PC-3 (cell line): ENCODE measurements around the gene NINL. TPM values are rescaled to one million over a fixed set of nuclear protein-coding genes. Genes with fewer than 3 reads are reported as not detected.

Experiments
- ATAC-seq: fragments of 200-7000 bp; cut with Tn5 transposase; 2 replicates; pipeline ENCODE4 v1.9.1; 2020; ENCODE audit warnings: mild to moderate bottlenecking, moderate library complexity
- BruUV-seq: library from RNA; stranded (reverse); fragments of 400-500 nt; replicated peaks from 2 replicates; lab custom pipeline; 2021; lab: Mats Ljungman, UMichigan
- CTCF ChIA-PET: fragments of 300-600 bp; sonication (Branson Sonifier 250); formaldehyde crosslinking; loops from one replicate; lab custom pipeline; 2022; ENCODE audit warnings: antibody characterized with exemption; lab: Charles Lee
- POLR2A ChIA-PET: fragments of 300-600 bp; sonication (Branson Sonifier 250); formaldehyde crosslinking; loops from one replicate; lab custom pipeline; 2022; ENCODE audit warnings: antibody characterized with exemption; ENCODE audit not compliant: unreplicated experiment; lab: Charles Lee
- DNase-seq: peaks from one replicate; pipeline ENCODE4 v3.0.0-alpha.2; 2015
- H2AFZ ChIP-seq: fragments of 300-600 bp; sonication (generic); 2 replicates; pipeline ENCODE4 v1.6.0; 2016; ENCODE audit warnings: antibody characterized with exemption, low read length
- H3F3A ChIP-seq: fragments of 300-600 bp; sonication (generic); one replicate; pipeline ENCODE4 v1.6.0; 2017; ENCODE audit warnings: antibody characterized with exemption, low read length, control low read depth, mild to moderate bottlenecking; ENCODE audit not compliant: unreplicated experiment
- H3K27ac ChIP-seq: fragments of 300-600 bp; sonication (generic); 2 replicates; pipeline ENCODE4 v1.5.1; 2016; ENCODE audit warnings: mild to moderate bottlenecking, low read length
- H3K27me3 ChIP-seq: fragments of 300-600 bp; sonication (generic); 2 replicates; pipeline ENCODE4 v1.6.1; 2016; ENCODE audit warnings: low read length, mixed read lengths
- H3K36me3 ChIP-seq: fragments of 300-600 bp; sonication (generic); 2 replicates; pipeline ENCODE4 v1.6.1; 2016; ENCODE audit warnings: low read depth, mixed run types, low read length, mixed read lengths
- H3K4me1 ChIP-seq: fragments of 300-600 bp; sonication (generic); 2 replicates; pipeline ENCODE4 v1.5.1; 2016; ENCODE audit warnings: low read length; ENCODE audit not compliant: insufficient read depth
- H3K4me2 ChIP-seq: fragments of 300-600 bp; sonication (generic); 2 replicates; pipeline ENCODE4 v1.6.0; 2016; ENCODE audit warnings: low read length
- H3K4me3 ChIP-seq: fragments of 300-600 bp; sonication (generic); 2 replicates; pipeline ENCODE4 v1.5.1; 2016; ENCODE audit warnings: mild to moderate bottlenecking, low read length, mixed read lengths
- H3K79me2 ChIP-seq: fragments of 300-600 bp; sonication (generic); 2 replicates; pipeline ENCODE4 v1.6.1; 2017; ENCODE audit warnings: low read length, mixed read lengths
- H3K9ac ChIP-seq: fragments of 300-600 bp; sonication (generic); 2 replicates; pipeline ENCODE4 v1.6.0; 2016; ENCODE audit warnings: mild to moderate bottlenecking, low read length
- H3K9me2 ChIP-seq: fragments of 300-600 bp; sonication (generic); replicated peaks from 2 replicates; pipeline ENCODE4 v1.6.1; 2016; ENCODE audit warnings: mixed run types, low read length, mixed read lengths
- H3K9me3 ChIP-seq: fragments of 300-600 bp; sonication (generic); 2 replicates; pipeline ENCODE4 v1.6.1; 2016; ENCODE audit warnings: low read length, mixed read lengths
- H4K20me1 ChIP-seq: fragments of 300-600 bp; sonication (generic); 2 replicates; pipeline ENCODE4 v1.6.1; 2016; ENCODE audit warnings: low read length, mixed read lengths
- CTCF ChIP-seq: fragments of 300-600 bp; sonication (generic); conservative IDR thresholded peaks from 2 replicates; pipeline ENCODE4 v1.5.1; 2017; ENCODE audit warnings: antibody characterized with exemption, low read depth, mild to moderate bottlenecking, low read length
- EZH2 ChIP-seq: fragments of 300-600 bp; sonication (generic); IDR thresholded peaks from one replicate; pipeline ENCODE4 v1.6.1; 2017; ENCODE audit warnings: antibody characterized with exemption, mild to moderate bottlenecking, low read length; ENCODE audit not compliant: unreplicated experiment
- EZH2phosphoT487 ChIP-seq: fragments of 300-600 bp; sonication (generic); IDR thresholded peaks from 2 replicates; pipeline ENCODE4 v1.6.1; 2018; ENCODE audit warnings: mild to moderate bottlenecking, antibody characterized with exemption, low read length, borderline replicate concordance
- intact Hi-C: fragments of 100-400 bp; cut with micrococcal nuclease; formaldehyde crosslinking; loops from 2 replicates; pipeline ENCODE4 v1.9.0; 2023
- total RNA-seq: library from RNA; depleted of rRNA; stranded (reverse); fragments of >200 nt; gene quantifications from 2 replicates; pipeline ENCODE4 v1.2.3, GENCODE V29; 2014

NINL gene
- total RNA-seq, 1 experiment from 2014 or later, result 6.5 TPM

DNA sequence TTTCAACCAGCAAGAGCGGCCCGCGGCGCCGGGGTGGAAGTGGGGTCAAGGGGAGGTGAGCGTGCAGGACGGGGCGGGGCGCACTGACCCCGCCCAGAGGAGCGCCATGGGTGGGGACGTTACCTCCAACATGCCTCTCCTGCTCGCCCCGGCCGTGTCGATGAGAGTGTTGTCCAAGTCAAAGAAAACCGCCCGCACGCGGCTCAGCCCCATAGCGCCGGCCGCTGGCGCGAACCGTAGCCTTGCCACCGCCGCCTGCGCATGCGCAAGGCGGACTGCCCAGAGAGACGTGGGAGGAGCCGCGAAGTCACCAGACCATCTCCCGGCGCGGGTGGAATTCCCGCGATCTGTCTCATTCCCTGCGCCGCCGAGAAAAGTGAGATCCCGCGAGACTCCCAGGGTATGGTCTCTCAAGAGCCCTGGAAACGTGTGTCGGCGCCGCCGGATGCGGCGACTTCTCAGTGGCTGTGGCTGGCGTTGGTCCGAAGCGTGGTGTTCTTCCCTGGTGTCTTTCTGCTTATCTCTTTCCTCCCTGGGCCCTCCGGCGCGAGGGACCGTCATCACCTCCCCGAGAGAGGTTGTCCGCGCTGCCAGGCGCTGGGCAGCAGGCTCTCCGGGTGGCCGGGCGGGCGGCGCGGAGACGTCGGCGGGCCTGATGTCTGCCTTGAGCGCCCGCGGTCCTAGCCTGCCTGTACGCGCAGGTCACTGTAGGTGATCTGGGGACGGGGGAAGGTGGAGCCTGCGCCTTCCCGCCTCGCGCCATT lies 38.6 kb upstream of the NINL start, which contains the start of gene NANP:
TSS of gene NANP (minus strand) at position 279 of the 764 bp plus-strand sequence. CDS start at position 213, 66 bp downstream.
- no peaks in the 10 kb centered on the region; the same call in 1 of the 2 replicates for H4K20me1 ChIP-seq
- no peaks in the 10 kb centered on the region for H3K9me3 ChIP-seq
- TF ChIP-seq CTCF (no peak), EZH2phosphoT487 (no peak), EZH2 (no peak)
- H3F3A ChIP-seq, result no peaks in the 10 kb centered on the region
- peak within 1 kb of the TSS; percentile 90 for H3K4me3 ChIP-seq
- H3K9me2 ChIP-seq, result no peaks in the 10 kb centered on the region
- CTCF ChIA-PET, result interaction anchor here (0.6 kb wide), 1 partner anchor 52 kb away, joined by 15 read pairs; no protein-coding TSS in a partner anchor
- DNase-seq (peak; percentile 99), ATAC-seq (peak; percentile 90)
- H3K9ac ChIP-seq, result peak within 1 kb of the TSS; percentile 97
- H3K4me1 ChIP-seq, result peaks cover 18% of the 10 kb centered on the region
- BruUV-seq, result no TSS peak
- intact Hi-C loops, result loop anchor here (1.0 to 2.0 kb wide), 2 partner anchors 73 to 127 kb away; partner anchors contain the start of gene ZNF337
- peak within 1 kb of the TSS; percentile 89 for H3K27ac ChIP-seq
- H3K79me2 ChIP-seq, result peaks cover 67% of the 10 kb centered on the region
- H3K4me2 ChIP-seq, result peak within 1 kb of the TSS; percentile 90
- 0 out of 2 replicates have a peak, but pooled peaks cover 2% of the 10 kb centered on the region for H3K36me3 ChIP-seq
- peak within 1 kb of the TSS; percentile 85 for H2AFZ ChIP-seq
- no peaks in the 10 kb centered on the region for H3K27me3 ChIP-seq
- POLR2A ChIA-PET, result no interaction called here

DNA sequence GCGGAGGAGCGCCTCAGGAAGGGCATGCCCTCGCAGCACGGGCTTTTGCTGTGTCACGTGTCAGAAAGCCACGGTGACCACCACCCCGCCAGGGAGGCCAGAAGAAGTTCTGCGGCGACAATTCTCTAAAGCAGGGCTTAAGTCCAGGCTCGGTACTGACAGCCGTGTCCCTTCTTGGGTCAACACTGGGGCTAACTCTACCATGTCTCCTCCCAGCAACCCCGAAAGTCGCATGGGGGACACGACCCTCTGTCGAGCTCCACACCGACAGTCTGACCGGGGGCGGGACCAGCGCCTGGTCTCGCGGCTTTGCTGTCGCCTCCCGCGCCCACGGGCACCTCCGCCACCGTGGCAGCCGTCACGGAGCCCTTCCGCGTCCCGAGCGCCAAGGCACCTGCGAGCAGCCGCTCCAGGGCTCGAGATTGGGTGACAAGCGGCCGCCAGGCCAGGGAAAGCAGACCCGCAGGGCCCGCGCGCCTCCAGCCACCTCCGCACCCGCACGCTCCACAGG lies 37.9 kb upstream of the NINL start:
- peak; percentile 32 for DNase-seq
- H3K9me2 ChIP-seq, result no peaks in the 10 kb centered on the region

More for the DNA sequence above, 37.9 kb upstream of the NINL start:
- no peaks in the 10 kb centered on the region for H3F3A ChIP-seq
- intact Hi-C loops, result loop anchor here (2.0 kb wide), 1 partner anchor 74 kb away; the partner anchor contains the start of gene ZNF337
- ChIA-PET CTCF (interaction anchor here (1.0 kb wide), 1 partner anchor 153 kb away, joined by 3 read pairs; no protein-coding TSS in a partner anchor), POLR2A (no interaction called here)
- H3K79me2 ChIP-seq, result peaks cover 73% of the 10 kb centered on the region
- peak overlapping the region; percentile 97 for H3K9ac ChIP-seq
- peak; percentile 29 for ATAC-seq
- H2AFZ ChIP-seq, result peak overlapping the region; percentile 85
- H3K36me3 ChIP-seq, result 0 out of 2 replicates have a peak, but pooled peaks cover 2% of the 10 kb centered on the region
- H3K4me2 ChIP-seq, result peak overlapping the region; percentile 90
- peaks cover 18% of the 10 kb centered on the region for H3K4me1 ChIP-seq
- H3K27me3 ChIP-seq, result no peaks in the 10 kb centered on the region
- TF ChIP-seq EZH2, result no peak
- no peak for TF ChIP-seq CTCF
- TF ChIP-seq EZH2phosphoT487, result no peak
- H4K20me1 ChIP-seq, result no peaks in the 10 kb centered on the region; the same call in 1 of the 2 replicates
- H3K4me3 ChIP-seq, result peak overlapping the region; percentile 90
- peak overlapping the region; percentile 89 for H3K27ac ChIP-seq
- BruUV-seq, result no TSS peak
- H3K9me3 ChIP-seq, result no peaks in the 10 kb centered on the region
